GM21360 (cell line): ENCODE results near the gene UBE2D2.
"Not testable (repeated sequence)": the region's sequence is repeated elsewhere in the genome, so short reads cannot be mapped to it uniquely, and the experiment has no call there.

Experiments used
- ATAC-seq: cut with Tn5 transposase; IDR thresholded peaks from one replicate; pipeline ENCODE4 v1.9.1; 2021; ENCODE audit warnings: mild to moderate bottlenecking, moderate library complexity; ENCODE audit not compliant: unreplicated experiment

UBE2D2 gene

DNA sequence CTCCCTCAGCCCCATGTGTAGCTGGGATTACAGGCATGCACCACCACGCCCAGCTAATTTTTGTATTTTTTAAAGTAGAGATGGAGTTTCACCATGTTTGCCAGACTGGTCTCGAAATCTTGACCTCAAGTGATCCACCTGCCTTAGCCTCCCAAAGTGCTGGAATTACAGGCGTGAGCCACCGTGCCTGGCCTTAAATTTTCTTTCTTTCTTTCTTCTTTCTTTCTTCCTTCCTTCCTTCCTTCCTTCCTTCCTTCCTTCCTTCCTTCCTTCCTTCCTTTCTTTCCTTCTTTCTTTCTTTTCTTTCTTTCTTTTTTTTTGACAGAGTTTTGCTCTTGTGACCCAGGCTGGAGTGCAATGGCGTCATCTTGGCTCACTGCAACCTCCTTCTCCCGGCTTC is 14.5 kb upstream of the UBE2D2 start:
- ATAC-seq, result not testable (repeated sequence)

- no peak for ATAC-seq
These were observed 11.8 kb upstream of the UBE2D2 start for GRCh38 chr5:139549162-139549894.

DNA sequence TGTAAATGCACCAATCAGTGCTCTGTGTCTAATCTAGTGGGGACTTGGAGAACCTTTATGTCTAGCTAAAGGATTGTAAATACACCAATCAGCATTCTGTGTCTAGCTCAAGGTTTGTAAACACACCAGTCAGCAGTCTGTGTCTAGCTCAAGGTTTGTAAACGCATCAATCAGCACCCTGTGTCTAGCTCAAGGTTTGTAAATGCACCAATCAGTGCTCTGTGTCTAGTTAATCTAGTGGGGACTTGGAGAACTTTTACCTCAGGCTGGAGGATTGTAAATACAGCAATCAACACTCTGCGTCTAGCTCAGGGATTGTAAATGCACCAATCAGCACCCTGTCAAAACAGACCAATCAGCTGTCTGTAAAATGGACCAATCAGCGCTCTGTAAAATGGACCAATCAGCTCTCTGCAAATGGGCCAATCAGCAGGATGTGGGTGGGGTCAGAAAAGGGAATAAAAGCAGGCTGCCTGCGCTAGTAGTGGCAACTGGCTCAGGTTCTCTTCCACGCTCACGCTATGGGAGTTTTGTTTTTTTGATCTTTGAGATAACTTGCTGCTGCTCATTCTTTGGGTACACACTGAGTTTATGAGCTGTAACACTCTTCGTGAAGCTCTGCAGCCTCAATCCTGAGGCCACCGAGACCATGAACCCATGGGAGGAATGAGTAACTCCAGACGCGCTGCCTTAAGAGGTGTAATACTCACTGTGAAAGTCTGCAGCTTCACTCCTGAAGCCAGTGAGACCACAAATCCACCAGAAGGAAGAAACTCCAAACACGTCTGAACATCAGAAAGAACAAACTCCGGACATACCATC is 10.9 kb upstream of the UBE2D2 start:
- not testable (repeated sequence) for ATAC-seq

DNA sequence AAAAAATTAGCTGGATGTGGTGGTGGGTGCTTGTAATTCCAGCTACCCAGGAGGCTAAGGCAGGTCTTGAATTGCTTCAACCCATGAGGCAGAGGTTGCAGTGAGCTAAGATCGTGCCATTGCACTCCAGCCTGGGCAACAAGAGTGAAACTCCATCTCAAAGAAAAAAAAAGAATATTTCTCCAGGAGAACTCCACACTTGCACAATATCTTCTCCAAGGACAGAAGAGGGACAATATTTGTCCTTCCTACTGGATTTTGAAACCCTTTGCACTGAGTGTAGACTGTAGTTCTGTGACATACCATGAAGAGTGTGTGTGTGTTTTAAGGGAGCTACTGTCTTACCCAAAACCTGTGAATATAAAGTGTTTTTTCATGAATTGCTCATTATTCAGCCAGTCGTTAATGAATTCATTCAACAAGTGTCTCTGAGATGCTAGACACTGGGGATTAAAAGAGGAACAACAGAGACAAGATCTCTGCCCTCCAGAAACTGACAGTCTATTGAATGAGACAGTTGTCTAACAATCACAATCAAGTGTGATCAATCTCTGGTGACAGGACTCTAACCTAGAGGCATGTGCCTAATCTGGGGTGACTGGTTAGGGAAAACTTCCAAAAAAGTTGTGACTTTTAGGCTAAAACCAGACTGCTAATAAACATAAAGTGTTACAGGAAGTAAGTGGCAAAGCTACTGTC is 9.8 kb upstream of the UBE2D2 start:
- no peak for ATAC-seq

DNA sequence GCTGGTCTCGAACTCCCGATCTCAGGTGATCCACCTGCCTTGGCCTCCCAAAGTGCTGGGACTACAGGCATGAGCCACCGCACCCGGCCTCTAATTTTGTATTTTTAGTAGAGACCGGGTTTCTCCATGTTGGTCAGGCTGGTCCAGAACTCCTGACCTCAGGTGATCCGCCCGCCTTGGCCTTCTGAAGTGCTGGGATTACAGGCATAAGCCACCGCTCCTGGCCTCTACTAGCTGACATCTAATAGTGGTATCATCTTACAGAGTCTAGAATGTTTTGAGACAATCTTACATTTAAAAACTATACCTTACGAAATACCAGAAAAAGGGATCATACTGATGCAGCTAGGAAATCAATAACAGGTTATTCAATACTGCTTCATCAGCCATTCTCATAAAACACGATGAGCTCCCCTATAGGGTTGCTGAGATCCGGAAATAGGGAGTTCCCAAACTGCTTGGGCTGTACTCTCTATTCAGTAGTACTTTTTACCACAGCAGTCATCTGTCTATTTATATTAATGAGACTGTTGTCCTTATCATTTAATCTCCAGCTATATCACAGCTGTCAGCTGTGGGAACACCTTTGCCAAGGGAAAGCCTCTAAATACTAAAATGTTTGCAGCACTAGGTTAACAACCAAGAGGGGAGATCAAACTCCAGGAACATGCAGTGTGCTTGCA is 8.1 kb upstream of the UBE2D2 start:
- no peak for ATAC-seq

GRCh38 chr5:139554264-139554663 is 6.9 kb upstream of the UBE2D2 start:
- ATAC-seq, result no peak

GRCh38 chr5:139557811-139558210 is 3.3 kb upstream of the UBE2D2 start:
- no peak for ATAC-seq

DNA sequence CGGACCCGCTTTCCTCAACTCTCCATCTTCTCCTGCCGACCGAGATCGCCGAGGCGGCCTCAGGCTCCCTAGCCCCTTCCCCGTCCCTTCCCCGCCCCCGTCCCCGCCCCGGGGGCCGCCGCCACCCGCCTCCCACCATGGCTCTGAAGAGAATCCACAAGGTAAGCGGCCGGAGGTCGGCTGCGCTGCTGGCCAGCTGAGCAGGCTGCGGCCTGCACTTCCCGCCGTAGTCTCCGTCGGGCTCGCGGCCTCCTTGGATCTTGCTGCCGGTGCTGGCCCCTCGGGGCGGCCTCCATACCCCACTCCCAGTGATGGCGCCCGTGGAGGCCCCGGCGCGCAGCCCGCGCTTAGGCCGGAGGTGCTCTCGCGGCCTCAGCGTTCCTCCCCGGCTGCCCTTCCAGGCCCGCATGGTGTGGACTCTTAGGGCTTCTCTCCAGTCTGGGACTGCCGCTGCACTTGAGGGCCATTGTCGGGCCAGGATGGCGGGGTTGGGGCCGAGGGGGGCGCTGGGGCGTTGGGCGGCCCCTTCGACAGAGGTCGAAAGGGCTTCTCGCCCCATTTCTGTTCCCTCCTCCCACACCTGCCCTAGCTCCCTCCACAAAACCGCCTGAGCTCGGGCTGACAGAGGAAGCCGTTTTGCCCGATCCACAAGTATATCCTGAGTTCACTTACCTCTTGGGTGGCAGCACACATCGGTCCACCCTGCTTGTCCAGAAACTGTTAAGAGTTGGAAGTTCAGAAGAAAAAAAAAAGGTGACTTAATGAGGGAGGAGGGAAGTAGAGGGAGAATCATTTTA is 714 bp downstream of the UBE2D2 start:
- peak; percentile 18 for ATAC-seq

DNA sequence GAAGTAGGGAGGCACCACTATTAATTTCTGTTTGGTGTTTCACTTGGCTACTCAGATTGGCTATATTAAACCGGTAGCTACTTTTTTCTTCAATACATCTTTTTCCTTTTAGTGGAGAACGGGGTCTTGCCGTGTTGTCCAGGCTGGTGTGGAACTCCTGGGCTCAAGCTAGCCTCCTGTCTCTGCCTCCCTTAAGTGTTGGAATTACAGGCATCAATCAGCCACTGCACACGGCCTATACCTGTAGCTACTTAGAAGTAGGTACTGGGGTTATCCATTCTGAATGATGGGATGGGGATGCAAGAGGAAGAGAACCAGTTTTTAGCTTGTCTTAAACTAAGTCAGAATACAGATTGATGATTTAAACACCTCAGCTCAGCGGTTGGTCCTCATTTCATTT is 1.7 kb downstream of the UBE2D2 start:
- ATAC-seq, result no peak

DNA sequence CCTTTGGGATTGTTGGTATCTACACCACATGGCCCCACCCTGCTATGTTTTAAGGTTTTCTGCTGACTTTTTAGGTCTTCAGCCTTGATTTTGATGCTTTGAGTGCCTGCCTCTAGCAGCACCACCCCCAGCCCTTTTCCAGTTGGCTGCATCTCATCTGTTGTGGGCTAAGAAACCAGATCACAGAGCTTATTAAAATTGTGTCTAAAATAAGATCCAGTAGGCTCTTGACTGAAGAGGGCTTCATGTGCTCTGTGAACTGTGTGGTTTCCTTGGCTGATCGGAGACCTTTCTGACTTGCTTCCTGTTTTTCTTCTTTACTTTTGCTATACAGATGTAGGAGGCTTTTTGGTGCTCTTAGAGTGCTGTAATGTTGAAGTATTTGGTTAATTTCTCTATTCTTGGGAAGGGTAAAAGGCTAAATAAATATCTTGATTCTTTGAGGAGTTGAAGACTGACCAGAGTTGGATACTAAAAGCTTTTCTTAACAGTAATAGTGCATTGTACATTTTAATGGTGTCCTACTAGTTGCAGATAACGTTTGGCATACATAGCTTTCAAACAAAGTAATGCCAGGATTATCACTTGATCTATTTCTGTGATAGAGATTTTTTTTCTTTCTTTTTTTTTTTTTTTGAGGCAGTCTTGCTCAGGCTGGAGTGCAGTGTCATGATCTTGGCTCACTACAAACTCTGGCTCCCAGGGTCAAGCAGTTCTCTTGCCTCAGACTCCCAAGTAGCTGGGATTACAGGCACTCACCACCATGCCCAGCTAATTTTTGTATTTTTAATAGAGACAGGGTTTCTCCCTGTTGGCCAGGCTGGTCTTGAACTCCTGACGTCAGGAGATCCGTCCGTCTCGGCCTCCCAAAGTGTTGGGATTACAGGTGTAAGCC is 4.5 kb downstream of the UBE2D2 start:
- peak; percentile 33 for ATAC-seq

DNA sequence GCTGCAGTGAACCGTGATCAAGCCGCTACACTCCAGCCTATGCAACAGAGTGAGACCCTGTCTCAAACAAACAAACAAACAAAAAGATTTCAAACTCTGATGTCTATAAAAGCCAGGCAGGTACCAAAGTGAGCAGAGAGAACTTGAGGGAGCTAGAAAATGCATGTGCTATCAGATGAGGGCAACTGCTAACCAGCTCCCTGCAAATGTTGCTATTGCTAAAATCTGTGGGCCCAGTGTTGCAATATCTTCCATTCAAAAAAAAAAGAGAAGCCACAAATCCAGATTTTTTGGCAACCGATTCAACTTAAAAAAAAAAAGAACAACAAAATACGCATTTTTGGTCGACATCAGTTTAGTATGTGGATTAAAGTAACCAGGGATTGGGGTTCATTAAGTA is 5.5 kb downstream of the UBE2D2 start:
- no peak for ATAC-seq

- ATAC-seq, result no peak
These were observed 8.3 kb downstream of the UBE2D2 start for GRCh38 chr5:139569270-139569955.

- ATAC-seq, result no peak
These were observed 10.4 kb downstream of the UBE2D2 start for GRCh38 chr5:139571543-139571942.

DNA sequence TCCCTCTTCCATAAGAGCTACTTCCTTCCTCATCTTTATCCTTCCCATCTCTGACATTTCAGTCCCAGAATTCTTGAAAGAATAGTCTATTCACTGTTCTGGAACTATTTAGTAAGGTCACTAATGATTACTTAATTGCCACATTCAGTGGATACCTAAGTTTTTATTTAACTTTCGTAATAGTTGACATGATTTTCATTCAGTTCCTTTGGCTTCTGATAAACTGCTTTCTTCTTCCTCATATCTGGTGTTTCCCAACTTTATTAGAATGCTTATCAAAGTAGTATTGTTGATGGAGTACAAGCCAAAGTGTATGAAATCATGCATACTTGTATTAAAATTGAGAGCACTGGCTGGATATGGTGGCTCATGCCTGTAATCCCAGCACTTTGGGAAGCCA is 10.8 kb downstream of the UBE2D2 start:
- ATAC-seq, result no peak

GRCh38 chr5:139574641-139575312 is 13.6 kb downstream of the UBE2D2 start:
- no peak for ATAC-seq

DNA sequence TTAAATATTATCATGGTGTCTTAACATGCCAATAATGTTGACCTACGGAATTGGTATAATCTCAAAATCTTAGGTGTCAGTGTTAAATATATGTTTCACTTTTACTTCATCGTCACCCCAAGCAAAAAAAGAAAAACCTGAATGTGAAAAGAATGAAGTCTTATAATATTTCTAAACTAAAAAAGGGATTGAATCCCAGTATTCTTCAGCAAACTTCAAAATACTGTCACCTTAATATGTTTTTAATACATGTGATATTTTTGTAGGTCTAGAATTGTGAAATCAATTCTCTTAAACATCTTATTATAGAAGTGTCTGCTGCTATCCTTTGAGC is 14.1 kb downstream of the UBE2D2 start:
- no peak for ATAC-seq

- no peak for ATAC-seq
These were observed 14.6 kb downstream of the UBE2D2 start for GRCh38 chr5:139575751-139576150.

- no peak for ATAC-seq
These were observed 16.7 kb downstream of the UBE2D2 start for GRCh38 chr5:139577689-139578290.
